ENCODE measurements around the gene PTPRM.
"Not testable (repeated sequence)": the region's sequence is repeated elsewhere in the genome, so short reads cannot be mapped to it uniquely, and the experiment has no call there.

PTPRM gene

GRCh38 chr18:8423051-8423557 lies 856.0 kb downstream of the PTPRM start:
- DNase-seq, result peak; percentile 46

- DNase-seq, result no peak
These were observed 857.4 kb downstream of the PTPRM start for GRCh38 chr18:8424481-8424880.

- peak; percentile 60 for DNase-seq
These were observed 858.0 kb downstream of the PTPRM start for GRCh38 chr18:8424917-8425725.

DNA sequence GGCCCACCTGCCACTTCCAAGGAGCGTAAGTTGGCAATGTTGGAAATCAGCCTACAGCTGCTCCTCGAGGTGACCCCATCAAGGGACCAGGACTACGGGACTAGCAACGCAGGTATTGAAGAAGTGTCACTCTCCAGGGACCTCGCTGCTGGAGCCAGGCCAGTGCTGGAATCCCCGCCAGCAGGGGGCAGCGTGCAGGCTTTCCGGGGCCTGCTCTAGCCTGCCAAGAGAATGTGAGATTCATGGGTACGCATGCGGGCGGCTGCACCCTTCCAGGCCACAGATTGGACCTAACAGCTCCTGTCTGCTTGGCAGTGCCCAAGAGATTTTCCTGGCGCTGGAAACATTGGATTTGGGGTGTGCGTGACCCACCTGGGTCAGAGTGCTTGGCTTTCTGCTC lies 859.3 kb downstream of the PTPRM start:
- no peak for DNase-seq

DNA sequence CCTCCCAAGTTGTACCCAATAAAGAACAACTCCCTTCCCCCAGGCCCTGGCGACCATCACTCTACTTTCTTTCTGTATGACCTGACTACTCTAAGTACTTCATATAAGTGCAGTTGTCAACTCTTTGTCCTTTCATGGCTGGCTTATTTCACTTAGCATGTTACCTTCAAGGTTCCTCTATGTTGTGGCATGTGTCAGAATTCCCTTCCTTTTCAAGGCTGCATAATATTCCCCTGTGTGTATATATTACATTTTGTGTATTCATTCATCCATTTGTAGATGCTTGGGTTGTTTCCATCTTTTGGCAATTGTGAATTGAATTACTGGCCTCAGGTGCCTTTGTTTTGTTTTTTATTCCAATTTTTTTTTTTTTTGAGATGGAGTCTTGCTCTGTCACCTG lies 860.2 kb downstream of the PTPRM start:
- no peak for DNase-seq

- no peak for DNase-seq
These were observed 861.8 kb downstream of the PTPRM start for GRCh38 chr18:8428951-8429350.

DNA sequence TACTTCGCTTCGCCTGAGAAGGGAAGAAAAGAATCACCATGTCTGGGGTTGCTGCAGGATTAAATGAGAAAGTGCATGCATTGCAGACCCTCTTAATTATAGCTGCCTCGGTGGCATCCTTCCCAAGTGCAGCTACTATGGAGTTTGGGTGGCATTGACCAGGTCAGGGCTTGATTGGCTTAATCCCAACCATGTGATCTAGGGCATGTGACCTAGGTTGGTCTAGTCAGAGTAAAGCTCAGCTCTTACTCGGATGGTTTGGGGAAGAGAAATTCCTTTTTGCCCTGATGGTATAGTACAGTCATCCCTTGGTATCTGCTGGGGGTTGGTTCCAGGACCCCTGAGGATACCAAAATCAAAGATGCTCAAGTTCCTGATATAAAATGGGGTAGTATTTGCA lies 863.9 kb downstream of the PTPRM start:
- no peak for DNase-seq

DNA sequence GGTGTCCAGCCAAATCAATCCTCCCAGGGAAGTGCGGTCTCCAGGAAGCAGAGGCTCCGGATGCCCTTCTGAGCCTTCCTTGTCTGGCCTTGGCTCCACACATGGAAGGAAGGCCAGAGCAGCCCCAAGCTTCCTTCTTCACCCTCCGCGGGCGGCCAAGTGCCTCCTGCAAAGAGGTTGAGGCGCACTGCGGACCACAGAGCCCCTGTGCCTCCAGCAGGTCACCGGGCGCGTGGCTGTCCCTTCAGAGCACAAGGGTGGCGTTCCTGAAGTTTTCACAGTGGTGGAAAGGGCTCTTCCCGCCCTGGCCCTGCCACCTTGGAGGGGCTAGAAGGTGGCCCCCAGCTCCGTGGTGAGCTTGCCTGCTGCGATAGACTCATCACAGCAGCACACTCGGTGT lies 866.2 kb downstream of the PTPRM start:
- no peak for DNase-seq

DNA sequence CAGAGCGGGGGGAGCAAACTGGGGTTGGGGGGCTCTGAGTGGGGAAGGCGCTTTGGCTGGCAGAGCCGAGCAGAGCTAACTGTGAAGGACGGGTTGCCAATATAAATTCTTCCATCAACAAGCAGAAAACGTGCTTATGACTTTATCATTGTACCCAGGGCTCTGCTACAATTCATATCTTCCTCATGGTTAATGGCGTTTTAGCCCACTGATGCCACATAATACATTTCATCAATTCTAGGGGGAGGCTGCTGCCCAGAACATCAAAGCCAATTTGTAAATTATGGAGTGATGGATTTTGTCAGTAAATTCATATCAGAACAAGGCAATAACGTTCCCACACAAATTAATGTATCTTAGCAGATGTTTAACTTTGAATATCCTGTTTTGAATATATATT lies 866.7 kb downstream of the PTPRM start:
- no peak for DNase-seq

GRCh38 chr18:8435376-8435775 lies 868.3 kb downstream of the PTPRM start:
- DNase-seq, result no peak

- no peak for DNase-seq
These were observed 871.9 kb downstream of the PTPRM start for GRCh38 chr18:8439055-8439454.

- no peak for DNase-seq
These were observed 876.4 kb downstream of the PTPRM start for GRCh38 chr18:8443505-8443904.

GRCh38 chr18:8446936-8447335 lies 879.8 kb downstream of the PTPRM start:
- DNase-seq, result not testable (repeated sequence)

DNA sequence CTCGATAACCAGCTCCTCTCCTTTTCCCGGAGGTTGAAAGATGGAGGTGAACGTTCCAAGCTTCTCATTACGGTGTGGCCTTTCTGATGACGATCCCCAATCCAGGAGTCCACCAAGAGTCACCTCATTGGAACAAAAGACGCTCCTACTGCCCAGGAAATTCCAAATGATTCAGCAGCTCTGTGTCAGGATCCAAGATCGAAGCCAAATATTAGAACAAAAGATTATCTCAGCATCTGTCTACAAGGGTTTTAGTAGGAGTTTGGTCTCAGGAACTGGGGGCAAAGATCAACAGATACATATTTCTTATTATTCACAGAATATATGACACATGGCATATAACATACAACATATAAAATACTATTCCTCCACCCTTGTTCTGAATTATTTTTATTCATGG lies 881.0 kb downstream of the PTPRM start:
- no peak for DNase-seq

DNA sequence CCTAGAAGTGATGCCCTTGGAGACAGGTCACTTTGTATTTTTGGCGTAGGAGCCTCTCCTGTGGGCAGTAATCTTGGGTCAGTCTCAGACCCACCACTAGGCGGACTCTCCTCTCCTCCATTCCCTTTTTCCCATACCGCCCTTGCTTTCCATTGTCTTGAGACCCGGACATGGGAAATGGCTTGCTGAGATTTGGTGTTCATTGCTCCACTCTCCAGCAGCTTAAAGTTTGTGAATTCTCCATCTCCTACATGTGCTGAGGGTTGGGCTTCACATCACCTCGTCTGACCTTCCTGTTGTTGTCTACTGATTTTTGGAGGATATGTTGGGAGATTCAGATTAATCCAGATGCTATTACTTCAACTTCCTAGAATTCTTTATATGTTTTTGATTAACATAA lies 882.9 kb downstream of the PTPRM start:
- no peak for DNase-seq

DNA sequence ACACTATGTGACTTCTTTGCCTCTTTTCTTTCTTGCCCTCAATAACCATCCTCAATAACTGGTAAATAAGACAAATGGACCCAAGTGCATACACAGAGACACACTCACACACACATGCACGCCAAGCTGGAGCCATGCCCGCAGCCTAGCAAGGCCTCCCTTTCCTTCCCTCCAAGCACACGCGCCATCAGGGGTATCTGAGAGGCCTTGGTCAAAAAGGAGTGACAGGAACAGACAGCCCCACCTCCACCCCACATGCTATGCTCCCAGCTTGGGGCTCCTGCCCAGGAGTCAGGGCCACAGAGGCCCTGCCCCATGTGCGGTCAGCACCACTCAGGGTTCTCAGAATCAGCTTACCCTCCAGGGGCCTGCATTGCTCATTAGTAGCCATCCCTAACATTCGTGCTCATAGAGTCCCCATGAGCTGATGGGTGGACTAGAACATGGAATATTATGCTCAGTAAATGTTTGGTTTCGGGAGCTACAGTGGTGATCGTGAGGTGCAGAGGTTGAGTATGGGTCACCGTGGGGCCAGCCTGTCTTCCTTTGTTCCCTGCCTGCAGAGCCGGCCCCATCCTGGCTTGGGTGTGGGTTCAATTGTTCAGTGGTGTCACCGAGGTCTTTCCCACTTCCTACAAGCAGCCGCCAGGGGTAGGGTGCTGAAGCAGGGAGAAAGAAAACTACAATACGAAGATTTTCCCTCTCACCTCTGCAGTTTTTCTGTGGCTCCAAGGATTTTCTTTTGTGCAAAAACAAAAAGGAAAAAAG lies 884.0 kb downstream of the PTPRM start:
- no peak for DNase-seq

DNA sequence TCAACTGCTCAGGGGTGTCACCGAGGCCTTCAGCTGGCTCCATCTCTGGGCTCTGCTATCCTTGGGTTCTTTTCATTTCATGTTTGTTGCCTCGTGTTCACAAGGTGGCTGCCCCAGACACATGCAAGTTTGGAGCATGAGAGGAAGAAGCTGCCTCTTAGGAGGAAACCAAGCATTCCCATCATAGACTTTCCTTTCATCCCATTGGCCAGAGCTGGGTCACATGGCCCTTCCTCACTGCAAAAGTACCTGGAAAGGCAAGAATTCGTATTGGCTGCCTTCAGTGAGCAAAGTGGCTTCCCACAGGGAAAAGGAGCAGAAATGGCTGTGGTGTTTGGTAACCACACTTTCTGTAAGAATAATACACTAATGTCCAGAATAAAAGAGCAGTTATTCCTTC lies 886.4 kb downstream of the PTPRM start:
- no peak for DNase-seq

DNA sequence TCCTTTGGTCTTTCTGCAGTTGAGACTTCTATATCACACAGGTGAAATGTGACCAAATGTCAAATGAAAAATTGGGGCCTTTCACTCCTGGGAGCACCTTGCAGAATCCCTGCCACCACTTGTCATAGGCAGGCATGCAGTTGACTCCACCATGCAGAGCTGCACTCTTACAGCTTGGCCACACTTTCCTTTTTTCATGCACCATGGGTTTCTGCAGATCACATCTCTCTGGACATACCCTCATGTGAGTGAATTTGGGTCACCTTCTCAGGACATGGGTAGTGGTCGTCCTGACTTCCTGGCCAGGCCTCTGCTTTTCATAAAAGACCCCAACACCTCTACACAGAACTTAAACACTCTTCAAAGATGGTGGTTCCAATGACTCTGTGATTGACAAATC lies 887.0 kb downstream of the PTPRM start:
- DNase-seq, result no peak

DNA sequence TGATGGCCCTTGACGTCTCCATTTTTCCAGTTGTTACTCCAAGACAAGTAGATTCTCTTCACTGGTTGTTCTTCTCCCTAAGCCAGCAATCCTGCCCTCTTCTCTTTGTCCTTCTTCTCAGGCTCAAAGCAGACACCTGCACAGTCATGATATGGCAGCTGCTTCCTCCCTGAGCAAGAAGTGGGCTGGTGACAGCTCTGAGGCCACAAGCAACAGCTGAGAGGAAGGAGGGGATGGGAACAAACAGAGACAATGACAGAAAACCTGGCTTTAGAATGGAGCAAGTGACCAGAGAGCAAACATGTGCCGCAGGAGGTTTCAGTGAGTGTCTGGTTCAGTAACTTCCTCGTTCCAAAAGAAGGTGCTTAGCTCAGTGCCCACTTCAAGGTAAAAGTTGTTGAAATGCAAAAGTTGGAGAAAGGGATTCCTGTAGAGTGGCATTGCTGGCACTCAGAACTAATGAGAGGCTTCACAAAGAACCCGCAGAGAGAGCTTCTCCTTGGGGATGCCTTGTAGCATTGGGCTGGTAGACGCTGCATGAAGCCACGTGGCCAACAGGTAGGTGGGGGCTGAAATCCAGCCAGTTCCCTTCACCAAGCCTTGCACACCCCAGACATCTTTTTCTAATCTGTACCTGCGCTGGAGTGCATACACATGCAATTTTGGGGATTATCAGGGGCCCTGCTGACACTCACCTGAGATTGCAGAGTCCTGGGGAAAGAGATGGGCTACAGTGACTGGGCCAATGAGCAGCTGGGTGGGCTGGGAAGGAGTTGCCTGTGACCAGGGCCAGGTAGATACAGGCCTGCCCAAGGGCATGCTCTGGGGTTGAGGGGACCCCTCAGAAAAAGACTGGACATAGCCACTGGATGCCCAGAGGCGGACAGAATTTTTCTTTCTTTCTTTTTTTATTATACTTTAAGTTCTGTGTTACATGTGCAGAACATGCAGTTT lies 888.8 kb downstream of the PTPRM start:
- DNase-seq, result no peak

Measured in femur (tissue), 1 donor.